BE2C (cell line): ENCODE data around the gene PIN1.

Experiments used
- DNase-seq: peaks from one replicate; pipeline ENCODE4 v3.0.0-alpha.2; 2020
- H3K27me3 ChIP-seq: fragments of 250-450 bp; sonication (Bioruptor Pico); 2 replicates; pipeline ENCODE4 v1.5.1; 2020; ENCODE audit warnings: mild to moderate bottlenecking
- H3K36me3 ChIP-seq: fragments of 250-450 bp; sonication (Bioruptor Pico); 2 replicates; pipeline ENCODE4 v1.5.1; 2020; ENCODE audit warnings: mild to moderate bottlenecking
- H3K4me1 ChIP-seq: fragments of 250-450 bp; sonication (Bioruptor Pico); 2 replicates; pipeline ENCODE4 v1.5.1; 2020
- H3K4me3 ChIP-seq: 2 replicates; pipeline ENCODE4 v1.5.1; 2011; ENCODE audit warnings: low read depth, low read length
- H3K9me3 ChIP-seq: fragments of 250-450 bp; sonication (Bioruptor Pico); 2 replicates; pipeline ENCODE4 v1.5.1; 2020
- CTCF ChIP-seq: IDR thresholded peaks from 2 replicates; pipeline ENCODE4 v1.5.1; 2012; ENCODE audit warnings: mild to moderate bottlenecking, low read depth, low read length

The PIN1 gene

GRCh38 chr19:9862938-9863337 is 27.8 kb downstream of the PIN1 start:
- Histone ChIP-seq H3K27me3 (no peaks in the 10 kb centered on the region), H3K9me3 (no peaks in the 10 kb centered on the region), H3K4me1 (no peaks in the 10 kb centered on the region), H3K36me3 (no peaks in the 10 kb centered on the region), H3K4me3 (no peak overlapping the region)
- TF ChIP-seq CTCF, result no peak
- no peak for DNase-seq

GRCh38 chr19:9863759-9864158 is 28.6 kb downstream of the PIN1 start:
- no peak overlapping the region for H3K4me3 ChIP-seq
- H3K36me3 ChIP-seq, result no peaks in the 10 kb centered on the region
- no peak for TF ChIP-seq CTCF
- no peak for DNase-seq
- H3K9me3 ChIP-seq, result no peaks in the 10 kb centered on the region
- no peaks in the 10 kb centered on the region for H3K4me1 ChIP-seq
- no peaks in the 10 kb centered on the region; the same call in 1 of the 2 replicates for H3K27me3 ChIP-seq

GRCh38 chr19:9865732-9866501 is 30.8 kb downstream of the PIN1 start:
- no peaks in the 10 kb centered on the region for H3K4me1 ChIP-seq
- H3K36me3 ChIP-seq, result no peaks in the 10 kb centered on the region
- no peak for TF ChIP-seq CTCF
- no peaks in the 10 kb centered on the region; the same call in 1 of the 2 replicates for H3K27me3 ChIP-seq
- no peak for DNase-seq
- no peak overlapping the region for H3K4me3 ChIP-seq
- H3K9me3 ChIP-seq, result no peaks in the 10 kb centered on the region

- no peaks in the 10 kb centered on the region for H3K9me3 ChIP-seq
These were observed 34.0 kb downstream of the PIN1 start for GRCh38 chr19:9868983-9869617.

GRCh38 chr19:9871626-9872338 is 36.7 kb downstream of the PIN1 start:
- Histone ChIP-seq H3K27me3 (no peaks in the 10 kb centered on the region; the same call in 1 of the 2 replicates), H3K4me3 (no peak overlapping the region), H3K4me1 (no peaks in the 10 kb centered on the region), H3K9me3 (no peaks in the 10 kb centered on the region), H3K36me3 (no peaks in the 10 kb centered on the region)
- no peak for DNase-seq
- TF ChIP-seq CTCF, result no peak

More at GRCh38 chr19:9868983-9869617, 34.0 kb downstream of the PIN1 start:
- no peaks in the 10 kb centered on the region for H3K4me1 ChIP-seq
- H3K4me3 ChIP-seq, result no peak overlapping the region
- no peak for TF ChIP-seq CTCF
- H3K27me3 ChIP-seq, result no peaks in the 10 kb centered on the region; the same call in 1 of the 2 replicates
- no peaks in the 10 kb centered on the region for H3K36me3 ChIP-seq
- no peak for DNase-seq
